SK-N-DZ (cell line): ENCODE data around the gene SLC39A9. TPM values are rescaled to one million over a fixed set of nuclear protein-coding genes. Genes with fewer than 3 reads are reported as not detected.

Source experiments
- DNase-seq: peaks from one replicate; pipeline ENCODE4 v3.0.0-alpha.2; 2015; ENCODE audit warnings: low spot score
- polyA plus RNA-seq, 2 experiments: library from polyadenylated mRNA; depleted of rRNA; stranded (reverse); fragments of >200 nt; gene quantifications; 2 replicates each; pipeline ENCODE4 v1.2.3, GENCODE V29; 2014

SLC39A9 gene
- polyA plus RNA-seq (2014; cell fraction: cytosol; rRNA removed) = 57.5 and 61.5 TPM in 2 replicates
- 32.3 and 40.4 TPM in 2 replicates for polyA plus RNA-seq (2014; cell fraction: nucleus; rRNA removed)

DNA sequence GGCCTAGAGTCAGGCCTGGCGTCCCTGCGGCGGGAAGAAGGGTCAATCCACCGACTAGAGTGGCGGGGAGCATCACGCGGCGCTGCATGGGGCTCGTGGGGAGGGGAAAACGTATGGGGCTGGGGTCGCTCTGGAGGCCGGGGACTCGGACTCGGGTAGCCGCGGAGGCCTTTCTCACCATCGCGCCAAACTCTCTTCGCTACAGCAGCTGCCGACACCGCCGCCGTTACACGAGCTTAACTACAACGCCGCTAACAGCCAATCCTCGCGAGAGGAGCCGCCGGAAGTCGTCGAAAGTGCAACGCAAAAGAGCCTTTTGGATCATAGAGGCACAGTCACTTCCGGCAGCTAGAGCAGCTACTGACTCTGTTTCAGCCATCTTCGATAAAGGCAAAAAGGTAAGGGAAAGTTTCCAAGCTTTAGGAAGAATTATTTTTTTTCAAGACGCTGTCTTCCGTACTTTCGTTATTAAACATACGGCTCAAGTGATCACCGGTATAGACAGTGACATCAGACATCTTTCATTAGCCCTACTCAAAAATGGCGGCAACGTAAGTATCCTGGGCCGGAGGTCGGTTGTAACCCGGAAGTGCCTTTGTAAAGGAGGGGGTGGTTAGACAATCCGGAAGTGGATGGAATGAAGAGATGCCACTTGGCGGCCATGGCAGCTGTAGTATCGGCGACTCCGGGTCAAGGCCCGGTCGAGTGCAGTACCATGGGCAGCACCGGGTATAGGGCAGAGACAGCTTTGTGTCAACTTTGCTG, at the start of gene SLC39A9, which contains the start of gene ERH:
SLC39A9 (plus strand) TSS at position 640 of the 765 bp plus-strand sequence. CDS start 678 bp downstream, outside the sequence.
ERH (minus strand) TSS at position 247 of the 765 bp plus-strand sequence; CDS start at position 181, 66 bp downstream.
- peak; percentile 98 for DNase-seq

DNA sequence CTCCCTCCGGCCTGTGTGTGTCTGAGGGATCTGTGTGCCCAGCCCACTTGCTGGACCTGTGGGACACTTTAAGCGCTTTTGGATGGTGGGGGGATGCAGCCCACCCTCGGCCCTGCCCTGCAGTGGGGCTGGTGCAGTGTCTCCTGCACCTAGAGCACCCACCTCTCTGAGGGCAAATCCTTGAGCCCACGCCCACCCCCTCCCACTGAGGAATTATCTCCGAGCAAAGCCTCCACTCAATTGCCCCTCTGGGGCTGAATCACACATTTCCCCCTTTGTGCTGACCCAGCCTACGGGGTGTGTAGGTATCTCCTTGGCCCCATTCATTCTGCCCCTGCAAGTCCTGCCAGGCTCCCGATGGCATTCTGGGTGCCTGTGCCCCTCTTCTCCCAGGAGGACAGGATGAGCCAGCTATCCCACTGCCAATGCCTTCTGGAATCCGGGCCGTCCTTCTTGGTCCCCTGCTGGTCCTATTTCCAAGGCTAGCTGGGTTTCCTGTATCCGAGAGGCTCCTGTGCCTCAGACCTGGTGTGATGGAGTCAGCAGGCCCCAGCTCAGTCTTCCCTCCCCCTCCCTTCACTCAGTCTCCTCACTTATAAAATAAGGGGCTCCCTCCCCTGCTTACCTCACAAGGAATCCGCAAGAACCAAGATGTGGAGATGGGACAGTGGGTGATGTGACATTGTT, 49.3 kb upstream of the SLC39A9 start:
- DNase-seq = no peak

- DNase-seq = no peak
Measured at GRCh38 chr14:69350892-69351291, 47.6 kb upstream of the SLC39A9 start.

DNA sequence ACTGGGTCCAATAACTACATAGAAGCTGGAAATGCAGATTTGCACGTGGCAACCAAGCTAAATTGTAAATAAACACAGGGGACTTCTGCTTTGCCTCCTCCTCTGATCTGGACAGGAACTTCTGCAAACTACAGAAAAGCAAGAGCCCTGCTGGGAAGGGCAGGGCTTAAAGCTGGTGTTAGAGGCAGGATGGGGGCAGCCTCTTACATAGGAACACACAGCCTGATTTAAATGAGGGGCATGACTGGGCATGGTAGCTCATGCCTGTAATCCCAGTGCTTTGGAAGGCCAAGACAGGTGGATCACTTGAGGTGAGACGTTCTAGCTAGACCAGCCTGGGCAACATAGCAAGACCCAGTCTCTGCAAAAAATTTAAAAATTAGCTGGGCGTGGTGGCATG, 47.1 kb upstream of the SLC39A9 start:
- DNase-seq = no peak

- no peak for DNase-seq
Measured at GRCh38 chr14:69351911-69352310, 46.6 kb upstream of the SLC39A9 start.

DNA sequence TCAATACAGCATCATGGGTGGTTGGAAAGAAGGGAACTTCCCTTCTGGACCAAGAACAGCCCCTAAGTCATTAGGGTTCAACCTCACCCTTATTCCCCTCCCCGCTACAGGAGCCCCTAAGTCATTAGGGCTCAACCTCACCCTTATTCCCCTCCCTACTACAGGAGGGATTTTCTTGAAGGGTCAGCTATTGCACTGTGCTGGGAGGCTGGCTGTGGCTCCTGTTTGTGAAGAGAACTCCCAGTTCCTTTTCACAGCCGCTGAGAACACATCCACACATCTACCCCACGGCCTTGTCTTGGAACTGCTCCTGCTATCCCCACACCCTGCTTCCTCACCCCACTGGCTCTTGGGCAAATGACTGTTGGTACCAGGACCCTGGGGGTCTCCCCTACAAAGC, 45.3 kb upstream of the SLC39A9 start:
- no peak for DNase-seq

DNA sequence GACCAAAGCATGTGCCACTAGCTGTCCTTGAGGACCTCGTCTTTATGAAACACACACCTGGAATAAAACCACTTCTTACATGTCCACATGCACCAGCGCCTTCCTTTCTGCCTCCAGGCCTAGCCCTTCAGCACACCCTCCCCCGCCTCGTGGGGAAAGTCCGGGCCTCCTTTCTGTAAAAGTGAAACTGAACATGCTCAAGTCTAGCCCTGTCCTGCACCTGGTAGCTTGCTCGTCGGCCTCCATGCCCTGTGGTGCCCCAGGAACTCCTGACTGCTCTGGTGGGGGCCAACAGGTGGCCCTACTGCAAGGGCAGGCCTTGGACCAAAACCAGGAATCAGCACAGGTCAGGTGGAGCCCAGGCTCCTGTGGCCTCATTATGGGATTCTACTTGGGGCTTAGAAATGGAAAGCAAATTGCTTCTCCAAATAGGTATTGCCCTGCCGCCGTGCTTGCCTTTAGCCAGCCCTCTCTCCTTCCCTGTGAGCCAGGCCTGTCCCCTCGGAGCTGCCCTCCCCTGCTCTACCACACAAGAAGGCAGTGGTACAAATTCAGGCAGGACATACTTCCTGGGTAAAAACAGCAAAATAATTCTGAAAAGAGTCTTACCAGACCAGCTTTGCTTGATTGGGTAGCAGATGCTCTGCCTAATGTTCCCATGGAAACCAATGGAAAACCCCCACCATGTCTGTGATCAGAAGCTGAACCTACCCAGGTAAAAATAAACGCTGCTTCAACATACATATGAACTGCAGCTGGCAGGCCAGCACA, 43.9 kb upstream of the SLC39A9 start:
- DNase-seq = no peak

- DNase-seq = no peak
Measured at GRCh38 chr14:69355154-69355597, 43.3 kb upstream of the SLC39A9 start.

GRCh38 chr14:69355607-69356281, 42.7 kb upstream of the SLC39A9 start:
- no peak for DNase-seq

DNA sequence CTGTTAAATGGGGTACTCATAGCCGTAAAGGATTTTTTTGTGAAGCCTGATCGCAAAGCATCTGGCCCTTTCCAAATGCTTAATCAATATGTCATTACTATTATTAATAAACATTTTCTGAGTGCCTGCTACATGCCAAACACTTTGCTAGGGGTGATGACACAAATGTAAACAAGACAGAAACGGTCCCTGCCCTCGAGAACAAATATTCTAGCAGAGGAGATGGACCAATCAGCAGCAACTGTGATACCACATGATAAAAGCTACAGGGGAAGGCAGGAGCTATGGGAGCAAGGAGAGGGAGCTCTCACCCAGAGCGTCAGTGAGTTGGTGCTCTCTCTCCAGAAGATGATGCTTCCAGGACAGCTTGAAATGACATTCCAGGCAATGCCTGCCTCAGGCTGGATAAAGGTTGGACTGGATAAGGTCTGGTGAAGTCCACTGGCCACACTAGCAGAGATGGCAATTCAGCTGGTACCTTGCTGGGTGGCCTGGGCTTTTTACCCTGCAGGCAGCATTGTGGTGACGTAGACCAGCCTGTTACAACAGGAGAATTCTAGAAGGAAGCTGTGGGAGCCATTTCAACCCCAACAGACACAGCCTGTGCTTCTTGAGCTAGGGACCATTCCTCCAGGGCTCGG, 41.5 kb upstream of the SLC39A9 start:
- no peak for DNase-seq

DNA sequence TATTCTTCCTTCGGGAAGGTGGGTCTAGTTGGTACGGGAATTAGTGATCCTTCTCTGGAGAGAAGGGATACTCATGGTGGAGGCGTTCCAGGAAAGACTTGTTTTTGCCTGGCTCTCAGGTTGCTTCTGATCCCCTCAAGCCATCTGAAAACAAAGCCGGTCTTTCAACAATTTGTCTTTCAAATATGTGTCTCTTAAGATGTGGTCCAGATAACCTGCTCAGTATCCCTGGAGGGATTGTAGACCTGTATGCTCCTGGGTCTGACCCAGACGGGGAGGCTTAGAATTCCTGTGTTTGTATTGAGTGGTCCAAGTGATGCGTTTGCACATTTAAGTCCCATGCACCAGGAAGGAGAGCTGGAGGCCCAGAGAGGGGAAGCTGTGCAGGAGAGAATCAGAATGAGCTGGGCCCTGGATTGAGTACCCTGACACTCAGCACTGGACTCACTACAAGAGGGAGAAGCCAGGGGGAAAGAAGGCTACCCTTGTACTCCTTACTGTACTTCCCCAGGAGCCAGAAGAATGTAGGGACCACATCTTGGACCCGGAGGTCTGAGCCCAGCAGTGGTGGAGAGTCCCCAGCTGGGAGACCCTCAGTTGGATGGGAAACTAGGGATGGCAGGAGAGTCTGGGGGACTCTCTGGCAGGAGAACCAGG, 40.8 kb upstream of the SLC39A9 start:
- no peak for DNase-seq

GRCh38 chr14:69358233-69358963, 40.1 kb upstream of the SLC39A9 start:
- DNase-seq = no peak

- DNase-seq = no peak
Measured at GRCh38 chr14:69358966-69359365, 39.5 kb upstream of the SLC39A9 start.

- no peak for DNase-seq
Measured at GRCh38 chr14:69360438-69361108, 37.9 kb upstream of the SLC39A9 start.

- DNase-seq = peak; percentile 71
Measured at GRCh38 chr14:69363055-69363454, 35.4 kb upstream of the SLC39A9 start.

GRCh38 chr14:69363964-69364363, 34.5 kb upstream of the SLC39A9 start:
- DNase-seq = no peak

DNA sequence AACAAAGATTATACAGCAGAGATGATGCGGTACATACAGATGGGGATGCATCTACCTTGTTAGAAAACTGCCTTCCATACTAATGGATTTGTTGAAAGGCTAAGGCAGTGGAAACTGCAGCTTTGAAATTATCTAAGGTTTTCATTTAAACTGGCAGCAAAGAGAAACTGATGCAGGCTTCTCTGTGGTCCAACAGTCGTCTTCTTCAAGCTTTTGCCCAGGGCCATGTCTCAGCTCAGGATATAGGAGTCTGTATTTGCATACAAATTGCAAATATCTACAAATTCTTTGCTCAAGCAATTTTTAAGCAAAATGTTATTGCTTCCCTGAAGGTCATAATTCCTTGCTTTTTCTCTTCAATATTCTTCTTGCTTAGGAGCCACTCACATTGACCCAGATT, 34.1 kb upstream of the SLC39A9 start:
- DNase-seq = no peak

DNA sequence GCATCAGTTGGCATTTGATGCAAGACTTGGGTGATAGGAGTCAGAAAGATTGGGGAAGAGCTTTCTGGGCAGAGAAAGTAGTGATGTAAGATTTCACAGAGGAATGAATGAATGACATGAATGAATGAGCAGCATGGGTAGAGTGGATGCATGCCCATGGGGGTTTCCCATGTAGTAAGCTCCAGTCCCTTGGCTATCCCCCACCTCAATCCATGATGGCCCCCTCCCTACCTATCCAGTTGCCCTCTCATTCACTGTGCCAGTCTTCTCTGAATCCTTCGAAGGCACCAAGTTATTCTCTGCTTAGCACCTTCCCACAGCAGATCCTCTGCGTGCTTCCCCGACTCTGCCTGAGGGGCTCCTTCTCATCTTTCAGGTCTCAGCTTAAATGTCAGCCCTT, 32.4 kb upstream of the SLC39A9 start:
- no peak for DNase-seq

- DNase-seq = no peak
Measured at GRCh38 chr14:69366761-69367160, 31.7 kb upstream of the SLC39A9 start.
